GM12864 (cell line): Measurements from ENCODE around the gene PGA5.

Source experiments
- DNase-seq: peaks from one replicate; pipeline ENCODE4 v3.0.0-alpha.2; 2011; ENCODE audit warnings: low read depth
- H3K4me3 ChIP-seq: 2 replicates; pipeline ENCODE4 v1.5.1; 2011; ENCODE audit warnings: mild to moderate bottlenecking, low read depth, low read length, control low read depth
- TF ChIP-seq, protein P1 (sequence below): IDR thresholded peaks from 2 replicates; pipeline ENCODE4 v1.5.1; 2011; ENCODE audit warnings: low read depth, mild to moderate bottlenecking, moderate library complexity, low read length, control low read depth, inconsistent platforms; ENCODE audit errors: missing control alignments

PGA5 gene

DNA sequence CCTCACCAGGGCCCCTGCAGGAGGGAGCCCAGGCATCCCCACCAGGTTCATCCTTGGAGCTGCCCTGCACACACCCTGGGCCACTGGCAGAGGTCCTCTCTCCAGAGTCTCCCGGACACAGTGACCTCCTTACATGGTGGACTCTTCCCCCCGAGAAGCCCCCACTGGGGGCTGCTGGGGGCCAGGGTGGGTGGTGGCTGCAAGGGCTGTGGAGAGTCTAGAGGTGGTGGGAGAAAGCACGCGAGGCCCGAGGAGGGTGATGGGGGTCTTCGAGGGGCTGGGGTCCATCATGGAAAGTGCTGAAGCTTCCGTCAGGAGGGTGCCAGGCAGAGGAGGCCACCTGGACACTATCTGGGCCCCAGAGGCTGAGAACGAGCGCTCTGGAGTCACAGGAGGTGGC lies 17.6 kb downstream of the PGA5 start:
- DNase-seq: no peak
- TF ChIP-seq, protein P1, sequence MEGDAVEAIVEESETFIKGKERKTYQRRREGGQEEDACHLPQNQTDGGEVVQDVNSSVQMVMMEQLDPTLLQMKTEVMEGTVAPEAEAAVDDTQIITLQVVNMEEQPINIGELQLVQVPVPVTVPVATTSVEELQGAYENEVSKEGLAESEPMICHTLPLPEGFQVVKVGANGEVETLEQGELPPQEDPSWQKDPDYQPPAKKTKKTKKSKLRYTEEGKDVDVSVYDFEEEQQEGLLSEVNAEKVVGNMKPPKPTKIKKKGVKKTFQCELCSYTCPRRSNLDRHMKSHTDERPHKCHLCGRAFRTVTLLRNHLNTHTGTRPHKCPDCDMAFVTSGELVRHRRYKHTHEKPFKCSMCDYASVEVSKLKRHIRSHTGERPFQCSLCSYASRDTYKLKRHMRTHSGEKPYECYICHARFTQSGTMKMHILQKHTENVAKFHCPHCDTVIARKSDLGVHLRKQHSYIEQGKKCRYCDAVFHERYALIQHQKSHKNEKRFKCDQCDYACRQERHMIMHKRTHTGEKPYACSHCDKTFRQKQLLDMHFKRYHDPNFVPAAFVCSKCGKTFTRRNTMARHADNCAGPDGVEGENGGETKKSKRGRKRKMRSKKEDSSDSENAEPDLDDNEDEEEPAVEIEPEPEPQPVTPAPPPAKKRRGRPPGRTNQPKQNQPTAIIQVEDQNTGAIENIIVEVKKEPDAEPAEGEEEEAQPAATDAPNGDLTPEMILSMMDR: no peak
- H3K4me3 ChIP-seq: no peak overlapping the region

DNA sequence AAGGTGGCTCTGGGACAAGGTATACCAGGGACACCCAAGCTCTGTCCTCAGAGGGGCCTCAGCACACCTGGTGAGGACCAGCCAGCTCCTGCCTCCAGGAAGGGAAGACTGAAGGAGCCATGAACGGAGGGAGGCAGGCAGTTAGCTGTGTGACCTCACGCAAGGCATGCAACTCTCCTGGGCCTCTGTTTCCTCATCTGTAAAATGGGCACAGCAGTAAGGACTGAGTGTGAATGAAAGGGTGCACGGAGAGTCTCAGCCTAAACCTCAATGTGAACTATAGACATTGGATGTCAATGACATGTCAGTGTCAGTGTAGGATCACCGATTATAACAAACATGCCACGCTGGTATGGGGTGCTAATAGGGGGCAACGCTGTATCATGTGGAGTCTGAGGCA lies 18.4 kb downstream of the PGA5 start:
- H3K4me3 ChIP-seq: no peak overlapping the region
- TF ChIP-seq, protein P1: no peak
- no peak for DNase-seq

- no peak overlapping the region for H3K4me3 ChIP-seq
- TF ChIP-seq, protein P1: no peak
- no peak for DNase-seq
Observed at GRCh38 chr11:61264371-61264770, 23.4 kb downstream of the PGA5 start.

DNA sequence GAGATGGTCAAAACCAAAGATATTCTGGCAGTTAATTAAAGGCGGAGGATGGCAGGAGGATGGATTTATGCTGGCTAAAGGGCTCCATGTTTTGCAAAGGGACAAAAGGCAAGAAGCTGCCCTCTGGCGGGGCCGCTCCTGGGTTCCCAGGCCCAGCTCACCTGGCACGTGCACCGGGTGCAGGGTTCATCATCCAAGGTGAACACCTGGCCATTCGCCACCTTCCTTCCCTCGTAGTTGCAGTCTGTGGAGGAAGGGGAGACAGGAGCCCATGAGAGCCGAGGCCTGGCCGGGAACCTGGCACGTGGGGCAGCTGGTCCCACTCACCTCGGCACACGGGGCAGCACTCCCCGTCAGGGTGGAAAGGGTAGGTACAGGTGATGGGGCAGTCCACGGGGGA lies 23.8 kb downstream of the PGA5 start:
- no peak for DNase-seq
- TF ChIP-seq, protein P1: no peak
- no peak overlapping the region for H3K4me3 ChIP-seq

- H3K4me3 ChIP-seq: no peak overlapping the region
- no peak for DNase-seq
- TF ChIP-seq, protein P1: no peak
Observed at GRCh38 chr11:61265357-61265756, 24.4 kb downstream of the PGA5 start.

GRCh38 chr11:61266602-61267001 lies 25.6 kb downstream of the PGA5 start:
- no peak for DNase-seq
- H3K4me3 ChIP-seq: no peak overlapping the region
- TF ChIP-seq, protein P1: no peak

GRCh38 chr11:61267437-61267841 lies 26.5 kb downstream of the PGA5 start:
- no peak for DNase-seq
- H3K4me3 ChIP-seq: no peak overlapping the region
- TF ChIP-seq, protein P1: no peak
